NCI-H774 (cell line): ENCODE results near the gene TEP1.
"Not testable (repeated sequence)": the region's sequence is repeated elsewhere in the genome, so short reads cannot be mapped to it uniquely, and the experiment has no call there.

Source experiments
- DNase-seq: peaks from one replicate; lab custom pipeline; 2025; lab: John Stamatoyannopoulos, UW

Gene TEP1

DNA sequence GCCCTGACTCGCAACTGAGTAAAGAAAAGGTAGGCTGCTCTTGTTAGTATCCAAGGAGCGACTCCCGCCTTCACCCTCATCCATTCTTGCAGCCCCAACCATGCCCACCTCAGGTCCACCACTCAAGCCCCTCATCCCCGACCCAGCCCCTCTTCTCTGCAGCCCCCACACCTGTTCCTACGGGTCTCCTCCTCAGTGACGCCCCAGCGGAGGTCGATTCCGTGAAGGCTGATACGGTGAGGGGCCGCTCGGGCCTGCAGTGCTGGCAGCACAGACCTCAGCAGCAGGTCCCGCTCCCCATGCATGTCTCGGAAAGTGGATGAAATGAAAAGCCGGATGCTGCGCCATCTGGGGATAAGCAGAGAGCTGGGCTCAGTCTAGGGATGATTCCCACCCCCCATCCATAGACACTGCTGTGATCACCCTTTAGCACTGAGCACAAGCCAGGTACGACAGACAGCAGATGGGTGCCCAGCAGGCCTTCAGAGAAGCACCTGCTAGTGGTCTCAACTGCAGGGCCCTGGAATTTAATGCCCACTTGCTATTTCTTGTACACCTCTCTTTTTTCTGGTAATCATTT lies 26.9 kb downstream of the TEP1 start:
- DNase-seq = no peak

DNA sequence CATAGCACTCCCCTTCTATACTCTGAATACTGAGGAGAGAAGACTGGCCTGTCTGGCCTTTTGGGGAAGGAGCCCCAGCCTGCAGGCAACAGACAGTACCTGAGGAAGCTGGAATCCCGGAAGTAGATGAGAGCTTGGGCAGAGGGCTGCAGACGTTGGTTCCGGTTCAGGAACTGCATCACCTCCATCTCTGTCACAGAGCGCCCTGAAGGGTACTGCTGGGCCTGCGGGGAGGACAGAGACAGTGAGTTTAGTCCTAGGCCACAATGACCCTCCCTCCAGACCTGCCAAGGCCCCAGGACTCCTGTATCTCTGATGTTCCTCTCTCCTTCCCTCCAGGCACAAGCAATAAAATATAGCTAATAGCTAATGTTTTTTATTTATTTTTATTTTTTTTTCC lies 28.4 kb downstream of the TEP1 start:
- DNase-seq = no peak

DNA sequence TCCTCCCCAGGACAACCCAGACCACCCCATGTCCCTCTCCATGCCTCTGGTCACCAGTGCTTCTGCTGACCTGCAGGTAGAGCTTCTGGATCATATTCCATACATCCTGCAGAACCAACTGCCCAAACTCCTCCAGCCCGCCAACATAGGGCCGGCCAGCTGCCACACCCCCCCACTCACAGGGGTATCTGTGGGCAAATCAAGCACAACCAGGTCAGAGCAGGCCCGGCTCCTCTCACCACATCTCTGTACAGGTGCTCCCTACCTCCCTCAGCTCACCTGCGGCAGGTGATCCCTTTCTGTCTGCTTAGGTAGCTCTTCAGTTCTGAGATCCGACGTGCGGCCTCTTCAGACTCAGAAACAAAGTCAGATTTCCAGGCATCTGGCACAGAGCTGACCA lies 29.0 kb downstream of the TEP1 start:
- no peak for DNase-seq

DNA sequence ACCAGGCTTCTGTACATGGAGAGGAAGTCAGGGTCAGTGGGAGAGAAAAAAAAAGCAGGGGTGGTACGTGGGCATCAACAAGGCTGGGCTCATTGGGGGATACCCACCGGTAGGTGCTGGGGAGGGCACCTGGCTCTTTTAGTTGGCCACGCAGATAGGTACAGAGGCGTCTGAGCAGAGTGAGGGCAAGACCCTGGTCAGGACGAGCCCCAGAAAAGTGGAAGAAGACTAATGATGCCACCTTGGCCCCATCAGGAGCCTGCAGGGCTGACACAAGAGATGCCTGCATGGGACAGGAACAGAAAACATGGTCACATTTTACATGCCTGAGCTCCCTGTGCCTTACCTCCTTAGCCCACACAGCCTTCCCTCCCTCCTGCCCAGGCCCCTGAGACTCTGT lies 29.7 kb downstream of the TEP1 start:
- DNase-seq = no peak

DNA sequence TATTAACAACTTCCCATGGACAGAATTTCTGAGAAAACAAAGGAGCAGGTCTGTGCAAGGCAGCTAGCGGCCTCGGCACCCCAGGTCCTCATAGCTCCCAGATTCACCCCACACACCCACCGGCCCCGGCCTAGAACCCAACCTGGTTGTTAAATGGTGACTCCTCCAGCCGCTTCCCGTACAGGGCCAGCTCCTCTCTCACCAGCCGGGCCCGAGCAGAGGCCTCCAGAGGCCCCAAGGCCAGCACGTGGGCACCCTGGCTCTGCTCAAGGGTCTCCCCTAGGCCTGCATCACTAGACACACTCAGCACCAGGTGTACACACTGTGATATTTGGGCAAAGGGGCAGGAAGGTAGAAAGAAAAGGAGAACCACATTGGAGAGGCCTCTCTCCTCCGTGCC lies 30.3 kb downstream of the TEP1 start:
- no peak for DNase-seq

DNA sequence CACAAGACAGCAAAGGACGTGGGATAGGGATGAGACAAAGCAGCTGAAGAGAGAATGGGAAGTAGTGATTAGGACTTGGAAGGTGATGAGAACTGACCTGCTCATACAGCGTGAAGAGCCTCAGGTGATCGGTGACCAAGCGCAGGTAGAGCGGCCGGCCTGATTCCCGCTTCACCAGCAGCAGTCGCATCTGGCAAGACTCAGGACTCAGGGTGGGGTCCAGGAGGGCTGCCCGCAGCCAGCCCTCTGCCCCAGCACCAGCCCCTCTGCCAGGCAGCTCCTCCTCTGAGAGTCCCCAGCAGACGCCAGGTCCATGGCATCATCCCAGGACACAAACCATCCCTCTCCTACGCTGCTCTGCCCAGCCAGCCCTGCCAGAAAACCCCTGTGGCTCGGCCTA lies 30.8 kb downstream of the TEP1 start:
- no peak for DNase-seq

DNA sequence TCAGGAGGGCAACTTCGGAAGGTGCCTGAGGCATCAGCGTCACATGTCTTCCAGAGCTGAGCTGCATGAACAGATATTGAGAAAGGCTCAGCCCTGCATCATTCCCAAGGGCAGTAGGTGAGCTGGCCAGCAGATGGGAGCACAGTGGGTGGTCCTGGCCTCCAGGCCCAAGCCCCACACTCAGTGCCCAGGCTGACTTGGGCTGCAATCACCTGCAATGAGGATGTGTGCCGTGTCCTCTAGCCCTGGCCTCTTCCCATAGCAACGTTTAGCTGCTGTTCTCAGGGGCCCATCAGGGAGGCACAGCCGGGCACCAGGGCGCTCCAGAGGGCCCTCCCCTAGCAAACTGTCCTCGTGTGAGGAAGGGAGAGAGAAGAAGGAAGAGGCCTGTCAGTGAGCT lies 32.0 kb downstream of the TEP1 start:
- DNase-seq = no peak

DNA sequence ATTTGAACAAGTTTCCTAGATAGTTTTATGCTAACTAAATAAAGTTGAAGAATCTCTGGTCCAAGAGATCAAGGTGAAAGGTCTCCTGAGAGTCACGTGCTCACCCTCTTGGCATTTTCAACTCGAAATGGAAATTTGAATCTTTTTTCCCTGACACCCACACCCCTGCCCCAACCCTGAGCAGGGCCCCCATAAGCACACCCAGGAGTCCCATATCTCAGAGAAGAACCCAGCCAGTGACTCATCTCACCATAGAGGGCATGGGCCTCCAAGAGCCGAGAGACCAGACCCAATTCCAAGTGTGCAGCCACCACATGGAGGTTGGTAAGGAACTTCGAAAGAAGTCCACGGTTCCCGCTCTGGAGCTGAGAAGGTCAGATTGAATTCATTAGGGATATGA lies 32.6 kb downstream of the TEP1 start:
- no peak for DNase-seq

DNA sequence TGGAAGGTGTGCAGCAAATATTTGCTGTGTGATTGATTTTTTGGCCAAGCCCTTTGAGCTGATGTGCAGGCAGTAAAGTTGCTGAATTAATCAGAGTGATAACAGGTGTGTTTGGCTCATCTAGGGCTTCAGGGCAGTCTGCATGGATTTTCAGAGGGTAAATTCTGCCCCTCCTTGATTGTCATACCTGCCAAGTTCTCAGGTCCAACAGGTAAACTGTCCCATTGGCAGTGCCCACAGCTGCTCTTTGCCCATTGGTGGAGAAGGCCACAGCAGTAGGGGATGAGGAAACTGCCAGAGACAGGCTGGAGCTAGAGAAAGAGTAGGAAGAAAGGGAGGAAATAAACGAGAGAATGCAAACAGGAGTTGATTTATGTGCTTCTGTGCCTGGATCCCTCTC lies 33.6 kb downstream of the TEP1 start:
- no peak for DNase-seq

DNA sequence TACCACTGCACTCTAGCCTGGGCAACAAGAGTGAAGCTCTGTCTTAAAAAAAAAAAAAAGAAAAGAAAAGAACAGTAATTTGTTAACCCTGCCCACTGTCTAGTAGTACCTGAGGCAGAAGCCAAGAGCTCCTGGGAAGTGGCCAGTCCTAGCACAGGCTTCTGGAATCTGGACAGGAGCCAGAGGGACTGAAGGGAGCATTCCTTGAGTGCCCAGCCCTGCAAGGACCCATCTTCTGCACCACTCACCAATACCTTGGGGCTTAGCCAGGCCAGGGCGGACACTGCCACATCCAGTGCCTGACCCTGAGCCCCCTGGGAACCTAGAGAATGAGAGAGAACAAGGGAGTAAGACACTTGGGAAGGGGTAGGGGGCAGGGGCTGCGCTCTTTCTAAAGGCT lies 36.1 kb downstream of the TEP1 start:
- no peak for DNase-seq

DNA sequence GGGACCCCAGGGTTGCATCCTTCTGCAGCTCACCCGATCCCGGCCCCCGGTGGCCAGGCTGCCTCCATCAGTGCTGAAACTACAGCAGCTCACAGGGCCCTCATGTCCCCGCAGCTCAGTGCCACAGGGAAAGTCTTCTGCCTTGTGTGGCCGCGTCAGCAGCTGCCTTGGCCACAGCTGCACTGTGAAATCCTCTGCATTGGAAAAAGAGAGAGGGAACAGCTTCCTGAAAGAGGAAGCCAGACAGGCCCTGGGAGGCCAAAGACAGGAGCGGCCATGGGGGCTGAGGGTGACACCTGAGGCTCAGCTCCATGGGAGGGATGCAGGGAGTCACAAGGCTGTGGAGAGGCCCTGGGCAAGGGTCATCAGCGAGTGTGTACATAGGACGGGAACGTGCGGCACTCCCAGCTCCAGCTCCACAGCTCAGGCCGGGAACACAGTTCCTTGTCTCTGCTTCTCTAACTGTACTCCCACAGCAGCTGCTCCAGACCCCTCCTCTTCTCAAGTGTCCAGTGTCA lies 37.2 kb downstream of the TEP1 start:
- no peak for DNase-seq

DNA sequence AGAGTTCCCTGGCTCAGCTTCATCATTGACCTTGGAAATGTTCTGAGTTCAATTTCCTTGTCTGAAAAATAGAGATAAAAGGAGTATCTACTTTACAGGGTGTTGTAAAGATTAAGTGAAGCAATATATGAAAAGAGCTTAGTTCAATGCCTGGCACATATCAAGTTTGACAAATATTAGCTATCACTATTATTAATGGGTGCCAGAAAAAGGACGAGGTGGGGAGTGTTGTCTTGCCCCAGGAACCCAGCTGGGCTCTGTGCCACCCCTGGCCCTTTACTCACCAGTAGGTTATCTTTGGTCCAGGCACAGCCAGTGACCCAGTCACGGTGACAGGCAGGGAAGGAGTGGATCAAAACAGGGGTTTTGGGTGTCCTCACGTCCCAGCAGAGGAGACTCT lies 37.8 kb downstream of the TEP1 start:
- no peak for DNase-seq

DNA sequence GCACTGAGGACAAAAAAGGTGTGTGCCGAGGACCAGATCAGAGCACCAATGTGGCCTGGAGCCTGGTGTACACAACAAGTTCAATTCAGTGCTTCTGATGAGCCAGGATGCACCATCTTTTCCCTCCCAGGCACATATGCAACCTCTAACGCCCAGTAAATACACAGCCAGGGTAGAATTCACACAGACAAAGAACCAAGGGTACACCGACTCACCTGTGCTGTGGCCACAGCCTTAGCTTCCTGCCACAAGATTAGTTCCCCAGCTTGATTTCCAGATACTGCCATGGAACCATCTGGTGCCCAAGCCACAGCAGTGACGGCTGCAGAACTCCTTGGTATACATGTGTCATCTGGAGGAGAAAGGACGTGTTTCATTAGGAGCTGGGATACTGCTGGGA lies 40.5 kb downstream of the TEP1 start:
- DNase-seq = no peak

DNA sequence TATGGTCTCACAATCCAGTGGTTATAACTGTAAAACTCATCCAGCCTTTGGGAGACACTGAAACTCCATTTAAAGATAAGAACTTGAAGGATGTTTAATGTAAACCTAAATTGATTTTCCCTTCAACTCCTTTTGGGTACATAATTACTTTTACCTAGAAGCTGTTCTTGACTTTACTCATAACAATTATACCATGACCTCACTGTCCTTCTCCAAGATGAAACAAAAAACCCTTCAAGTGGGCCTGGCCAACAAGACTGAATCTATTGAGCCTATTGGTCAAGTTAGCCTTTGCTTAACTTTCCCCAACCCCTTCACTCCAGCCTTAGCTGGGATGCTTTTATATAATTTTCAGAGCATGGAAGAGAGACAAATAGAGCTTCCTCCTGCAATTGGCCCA lies 47.4 kb downstream of the TEP1 start:
- DNase-seq = no peak

DNA sequence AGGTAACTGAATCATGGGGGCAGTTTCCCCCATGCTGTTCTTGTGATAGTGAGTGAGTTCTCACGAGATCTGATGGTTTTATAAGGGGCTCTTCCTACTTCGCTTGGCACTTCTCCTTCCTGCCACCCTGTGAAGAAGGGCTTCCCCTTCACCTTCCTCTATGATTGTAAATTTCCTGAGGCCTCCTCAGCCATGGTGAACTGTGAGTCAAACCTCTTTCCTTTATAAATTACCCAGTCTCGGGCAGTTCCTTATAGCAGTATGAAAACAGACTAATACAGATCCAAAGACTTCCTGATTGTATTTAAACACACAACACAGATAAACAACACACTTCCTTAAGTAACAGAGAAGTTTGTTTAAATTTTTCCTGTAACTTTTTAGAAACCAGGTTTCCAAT lies 54.8 kb downstream of the TEP1 start:
- DNase-seq = not testable (repeated sequence)

DNA sequence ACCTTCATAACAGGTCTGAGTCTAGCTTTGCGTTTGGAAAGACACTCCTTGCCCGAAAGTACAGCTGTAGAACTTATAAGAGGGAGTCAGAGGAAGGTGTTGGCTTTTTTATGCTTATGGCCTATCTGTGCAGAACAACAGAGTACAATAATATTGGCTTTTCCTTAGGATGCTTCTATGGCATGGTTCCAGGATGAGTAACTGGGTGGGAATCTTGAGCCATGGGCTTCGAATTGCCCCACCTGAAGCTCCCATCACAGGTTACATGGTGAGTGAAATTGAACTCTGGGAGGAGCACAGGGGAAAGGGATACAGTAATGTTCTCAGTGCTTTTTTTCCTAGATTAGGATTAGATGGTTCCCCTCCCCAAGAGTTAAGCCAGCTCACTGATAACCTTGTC lies 56.9 kb downstream of the TEP1 start:
- no peak for DNase-seq

DNA sequence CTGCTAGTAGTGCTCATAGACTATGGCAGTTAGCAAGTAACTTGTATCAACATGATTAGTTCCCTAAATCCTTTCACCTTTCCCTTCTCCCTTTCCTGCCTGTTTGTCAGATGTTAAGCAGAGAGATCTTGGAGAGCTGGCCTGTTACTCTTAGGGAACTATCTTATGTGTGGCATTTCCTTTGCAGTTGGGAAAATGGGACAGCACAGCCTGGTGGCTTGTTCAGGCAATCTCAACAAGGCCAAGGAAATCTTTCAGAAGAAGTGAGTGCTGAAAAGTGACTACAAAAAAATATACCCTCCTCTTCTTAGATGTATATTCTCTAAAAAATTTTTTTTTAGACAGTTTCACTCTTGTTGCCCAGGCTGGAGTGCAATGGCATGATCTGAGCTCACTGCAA lies 62.4 kb downstream of the TEP1 start:
- no peak for DNase-seq

DNA sequence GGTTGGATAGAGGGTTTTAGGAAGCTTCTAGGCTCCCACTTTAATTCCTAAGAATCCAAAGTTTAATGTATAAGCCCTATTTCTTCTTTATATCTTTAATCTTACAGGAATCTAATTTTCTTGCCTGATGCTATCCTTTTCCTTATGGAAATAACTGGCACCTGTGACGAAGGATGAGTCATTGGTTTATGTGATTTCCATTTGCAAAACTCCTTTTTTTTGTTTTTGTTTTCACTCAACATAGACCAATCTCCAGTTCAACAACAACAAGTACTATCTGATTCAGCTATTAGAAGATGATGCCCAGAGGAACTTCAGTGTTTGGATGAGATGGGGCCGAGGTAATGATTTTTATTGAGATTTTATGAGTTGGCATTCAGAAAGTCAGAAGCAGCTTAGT lies 63.0 kb downstream of the TEP1 start:
- no peak for DNase-seq

DNA sequence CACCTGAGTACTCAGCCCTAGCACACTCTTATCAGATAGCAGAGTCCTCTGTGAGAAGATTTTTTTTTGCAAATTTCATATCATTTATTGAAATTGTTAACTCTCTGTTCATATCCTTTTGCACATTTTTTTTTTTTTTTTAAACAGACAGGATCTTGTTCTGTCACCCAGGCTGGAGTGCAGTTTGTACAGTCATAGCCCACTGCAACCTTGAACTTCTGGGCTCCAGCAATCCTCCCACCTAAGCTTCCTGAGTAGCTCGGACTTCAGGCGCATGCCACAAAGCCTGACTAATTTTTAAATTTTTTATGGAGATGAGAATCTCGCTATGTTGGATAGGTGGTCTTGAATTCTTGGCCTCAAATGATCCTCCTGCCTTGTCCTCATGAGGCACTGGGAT lies 65.6 kb downstream of the TEP1 start:
- no peak for DNase-seq

DNA sequence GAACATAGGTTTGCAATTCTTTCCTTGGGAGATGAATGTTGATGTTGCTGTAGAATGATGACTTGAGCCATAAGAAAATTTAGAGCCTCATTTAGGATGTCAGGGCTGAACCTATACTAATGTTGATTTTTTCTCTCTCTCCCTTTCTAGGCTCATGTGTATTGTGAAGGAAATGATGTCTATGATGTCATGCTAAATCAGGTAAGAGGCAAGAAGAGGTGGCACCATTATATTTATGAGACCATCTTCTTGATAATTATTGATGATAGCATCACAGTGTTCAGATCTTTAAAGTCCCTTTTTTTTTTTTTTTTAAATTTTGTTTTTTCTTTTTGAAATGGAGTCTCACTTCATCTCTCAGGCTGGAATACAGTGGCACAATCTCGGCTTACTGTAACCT lies 66.6 kb downstream of the TEP1 start:
- no peak for DNase-seq

DNA sequence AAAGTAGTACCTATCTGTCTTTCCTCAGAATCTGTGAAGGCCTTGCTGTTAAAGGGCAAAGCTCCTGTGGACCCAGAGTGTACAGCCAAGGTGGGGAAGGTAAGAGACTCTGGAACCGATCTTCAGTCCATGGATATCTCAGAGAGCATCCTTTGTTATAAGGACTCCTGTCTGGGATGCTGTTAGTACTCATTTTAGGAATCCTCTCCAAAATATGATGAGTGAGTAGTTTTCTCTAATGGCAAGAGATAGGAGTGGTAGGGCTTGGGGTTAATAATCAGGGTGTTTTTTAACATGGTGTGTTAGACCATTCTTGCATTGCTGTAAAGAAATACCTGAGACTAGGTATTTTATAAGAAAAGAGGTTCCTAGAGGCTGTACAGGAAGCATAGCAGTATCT lies 67.9 kb downstream of the TEP1 start:
- DNase-seq = no peak

DNA sequence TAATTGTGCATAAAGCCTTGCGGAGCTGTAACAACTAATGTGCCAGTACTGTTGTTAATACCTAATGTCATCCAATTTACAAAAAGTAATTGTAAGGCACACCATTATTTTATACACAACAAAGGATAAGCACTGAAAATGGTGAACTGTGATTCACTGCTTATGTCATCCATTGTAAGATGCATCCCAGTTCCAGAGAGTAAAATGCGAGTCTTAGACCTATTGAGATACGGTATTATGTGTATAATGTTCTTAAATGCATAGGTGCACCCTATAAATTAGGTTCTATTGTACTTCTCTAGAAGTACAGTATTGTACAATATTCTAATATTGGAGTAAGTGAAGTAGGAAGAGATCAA lies 69.5 kb downstream of the TEP1 start:
- DNase-seq = peak; percentile 55

DNA sequence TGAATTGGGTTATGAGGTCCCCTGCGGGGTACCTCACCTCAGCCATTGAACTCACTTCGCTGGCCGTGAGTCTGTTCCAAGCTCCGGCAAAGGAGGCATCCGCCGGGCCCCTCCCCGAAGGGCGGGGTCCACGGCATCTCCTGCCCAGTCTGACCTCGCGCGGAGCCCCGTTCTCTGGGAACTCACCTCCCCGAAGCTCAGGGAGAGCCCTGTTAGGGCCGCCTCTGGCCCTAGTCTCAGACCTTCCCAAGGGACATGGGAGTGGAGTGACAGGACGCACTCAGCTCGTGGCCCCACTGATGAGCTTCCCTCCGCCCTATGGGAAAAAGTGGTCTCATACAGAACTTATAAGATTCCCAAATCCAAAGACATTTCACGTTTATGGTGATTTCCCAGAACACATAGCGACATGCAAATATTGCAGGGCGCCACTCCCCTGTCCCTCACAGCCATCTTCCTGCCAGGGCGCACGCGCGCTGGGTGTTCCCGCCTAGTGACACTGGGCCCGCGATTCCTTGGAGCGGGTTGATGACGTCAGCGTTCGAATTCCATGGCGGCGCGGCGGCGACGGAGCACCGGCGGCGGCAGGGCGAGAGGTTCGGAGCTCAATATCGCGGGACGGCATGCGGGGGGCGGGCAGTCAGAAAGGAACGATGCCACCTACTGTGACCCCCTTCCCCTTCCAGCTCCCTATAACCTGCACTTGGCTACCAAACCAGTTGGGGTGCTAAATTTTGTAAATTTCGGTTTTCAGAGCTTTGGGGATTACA lies 70.0 kb downstream of the TEP1 start, which contains the start of gene PARP2:
PARP2 (plus strand) TSS at position 544 of the 770 bp plus-strand sequence; CDS start at position 551, 7 bp downstream.
- peak; percentile 99 for DNase-seq

DNA sequence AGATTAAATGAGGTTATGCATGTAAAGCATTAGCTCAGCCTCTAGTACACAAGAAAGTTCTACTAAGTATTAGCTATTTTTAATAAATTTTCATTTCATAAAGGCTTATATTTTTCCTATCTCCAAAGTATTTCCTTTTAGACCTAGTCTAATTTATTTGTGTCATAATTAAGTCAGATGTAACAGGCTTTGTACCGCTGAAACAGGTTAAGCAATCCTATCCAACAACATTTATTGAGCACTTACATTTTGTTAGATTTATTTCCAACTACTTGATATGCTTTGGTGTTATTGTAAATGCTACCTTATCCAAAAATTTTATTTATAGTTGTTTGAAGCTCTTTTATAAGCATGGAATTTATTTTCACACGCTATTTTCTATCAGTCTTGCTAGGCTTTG lies 71.7 kb downstream of the TEP1 start:
- no peak for DNase-seq
